VCaP (cell line): ENCODE data around the gene NUP210L.
A peak's percentile ranks its signal among the peaks of the same experiment; 100 is the strongest.

Experiments
- H3K27ac ChIP-seq: fragments of 450-650 bp; 2 replicates; pipeline ENCODE4 v1.5.1; 2017
- CTCF ChIP-seq: fragments of 450-650 bp; conservative IDR thresholded peaks from 2 replicates; pipeline ENCODE4 v1.5.1; 2017; ENCODE audit warnings: mild to moderate bottlenecking, moderate library complexity

Gene NUP210L

DNA sequence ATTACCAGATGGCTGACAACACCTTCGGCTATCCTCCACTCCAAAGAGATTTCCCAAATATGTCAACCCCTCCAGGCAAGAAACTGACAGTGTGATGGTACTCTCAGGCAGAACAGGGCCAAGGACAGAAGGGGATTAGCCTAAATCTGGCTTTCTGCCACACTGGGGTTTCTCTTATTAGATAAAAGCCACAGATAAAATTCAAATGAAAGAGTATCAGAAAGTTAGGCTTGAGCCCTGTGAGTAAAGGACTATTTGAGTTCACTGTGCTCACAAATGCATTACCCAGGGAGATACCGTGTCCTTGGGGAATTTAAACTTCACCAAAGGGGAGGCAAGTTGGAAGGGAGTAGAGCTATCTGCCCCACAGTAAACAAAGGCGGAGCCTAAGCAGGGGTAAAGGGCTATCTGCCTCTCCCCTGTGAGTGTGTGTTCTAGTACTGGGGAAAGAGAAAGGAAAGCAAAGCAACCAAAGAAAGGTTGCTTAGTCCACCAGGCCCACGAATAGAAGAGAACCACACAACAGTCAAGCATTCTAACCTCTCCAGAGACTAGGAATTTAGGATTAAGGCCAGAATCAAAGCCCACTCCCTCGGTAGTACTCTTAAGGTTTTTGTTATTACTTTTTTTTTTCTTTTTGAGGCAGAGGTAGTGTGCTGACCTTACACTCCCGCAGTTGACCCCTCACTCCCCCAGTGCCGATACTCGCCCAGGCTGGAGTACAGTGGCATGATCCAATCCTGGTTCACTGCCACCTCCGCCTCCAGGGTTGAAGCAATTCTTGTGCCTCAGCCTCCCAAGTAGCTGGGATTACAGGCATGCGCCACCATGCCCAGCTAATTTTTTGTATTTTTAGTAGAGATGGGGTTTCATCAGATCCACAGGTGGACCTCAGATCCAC is 24.3 kb upstream of the NUP210L start:
- H3K27ac ChIP-seq: peak overlapping the region; percentile 87; the same call in 1 of the 2 replicates
- no peak for TF ChIP-seq CTCF

DNA sequence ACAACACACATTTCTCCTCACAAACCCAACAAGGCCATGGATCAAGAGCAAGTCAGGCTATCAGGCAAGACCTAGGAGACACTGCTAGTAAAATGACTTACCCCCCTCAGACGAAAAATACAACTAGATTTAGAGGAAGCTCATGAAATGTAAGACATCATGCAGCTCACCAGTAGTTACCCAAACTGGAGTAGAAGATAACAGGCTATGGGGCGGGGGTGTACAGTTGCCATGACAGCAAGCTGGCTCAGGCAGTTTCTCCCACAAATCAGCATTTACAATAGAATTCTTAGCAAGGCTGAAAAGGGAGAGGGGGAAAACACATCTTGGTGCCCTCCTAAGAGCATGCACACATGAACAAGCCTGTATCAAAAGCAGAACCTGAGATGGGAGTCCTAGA is 23.1 kb upstream of the NUP210L start:
- TF ChIP-seq CTCF: no peak
- H3K27ac ChIP-seq: no peak overlapping the region

DNA sequence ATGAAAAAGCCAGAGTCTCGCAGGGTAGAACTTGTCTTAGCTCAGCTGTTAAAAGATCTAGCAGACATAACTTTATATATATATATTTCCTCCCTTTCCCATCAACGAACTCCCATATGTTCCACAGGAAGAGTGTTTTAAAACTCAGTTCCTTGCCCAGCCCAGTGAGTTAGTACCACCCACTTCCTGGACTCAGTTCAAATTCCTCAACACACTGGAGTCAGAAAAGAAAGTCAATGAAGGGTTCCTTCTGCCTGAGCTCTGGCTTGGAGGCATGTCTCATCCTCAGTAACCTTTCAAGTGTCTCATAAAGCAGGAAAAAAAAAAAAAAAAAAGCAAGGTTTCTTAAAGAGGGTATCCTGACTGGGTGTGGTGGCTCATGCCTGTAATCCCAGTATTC is 21.5 kb upstream of the NUP210L start:
- H3K27ac ChIP-seq: no peak overlapping the region
- no peak for TF ChIP-seq CTCF

- no peak overlapping the region for H3K27ac ChIP-seq
- no peak for TF ChIP-seq CTCF
Measured at GRCh38 chr1:154174654-154175053, 19.8 kb upstream of the NUP210L start.

- TF ChIP-seq CTCF: no peak
Measured at GRCh38 chr1:154171880-154172279, 17.0 kb upstream of the NUP210L start.

GRCh38 chr1:154171223-154171583 is 16.3 kb upstream of the NUP210L start:
- no peak overlapping the region for H3K27ac ChIP-seq
- TF ChIP-seq CTCF: no peak

More at GRCh38 chr1:154171880-154172279, 17.0 kb upstream of the NUP210L start:
- H3K27ac ChIP-seq: no peak overlapping the region

- no peak overlapping the region for H3K27ac ChIP-seq
- no peak for TF ChIP-seq CTCF
Measured at GRCh38 chr1:154170547-154171222, 15.8 kb upstream of the NUP210L start.
